Measurements from ENCODE around the gene PRKG1. TPM values are rescaled to one million over a fixed set of nuclear protein-coding genes. Genes with fewer than 3 reads are reported as not detected.

PRKG1 gene
- total RNA-seq, 1 experiment from 2014 or later, result 16.5 TPM

GRCh38 chr10:51760864-51761640, 686.8 kb downstream of the PRKG1 start:
- POLR2A ChIA-PET, result no interaction called here
- CTCF ChIA-PET, result no interaction called here
- Mint-ChIP-seq H3K4me3 (no peak overlapping the region), H3K9me3 (peaks cover 10% of the 10 kb centered on the region), H3K27me3 (ENCODE audit: low read depth) (no peaks in the 10 kb centered on the region; the same call in 1 of the 2 replicates), H3K4me1 (peaks cover 4% of the 10 kb centered on the region; the same call in 1 of the 2 replicates), H3K36me3 (peaks cover 4% of the 10 kb centered on the region), H3K27ac (no peak overlapping the region)
- TF ChIP-seq FOXP1 (CRISPR knock-in tag; IDR thresholded peaks at IDR 0.05; ENCODE audit: borderline replicate concordance), result no peak
- DNase-seq (ENCODE audit: low spot score) (no peak), ATAC-seq (no peak)

DNA sequence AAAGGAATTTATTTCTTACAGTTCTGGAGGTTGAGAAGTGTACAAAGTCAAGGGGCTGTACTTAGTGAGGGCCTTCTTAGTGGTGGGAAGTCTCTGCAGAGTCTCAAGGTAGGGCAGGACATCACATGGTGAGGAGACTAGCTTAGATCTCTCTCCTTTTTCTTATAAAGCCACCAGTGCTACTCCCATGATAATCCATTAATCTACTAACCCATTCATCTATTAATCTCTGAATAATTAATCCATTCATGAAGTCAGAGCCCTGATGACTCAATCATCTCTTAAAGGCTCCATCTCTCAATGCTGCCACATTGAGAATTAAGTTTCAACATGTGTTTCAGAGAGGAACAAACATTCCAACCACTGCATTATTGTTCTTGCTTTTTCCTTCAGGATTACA, 689.5 kb downstream of the PRKG1 start:
- Mint-ChIP-seq H3K27me3 (ENCODE audit: low read depth) (no peaks in the 10 kb centered on the region; the same call in 1 of the 2 replicates), H3K9me3 (peaks cover 19% of the 10 kb centered on the region), H3K27ac (no peak overlapping the region), H3K4me3 (no peak overlapping the region), H3K4me1 (peaks cover 19% of the 10 kb centered on the region), H3K36me3 (peaks cover 13% of the 10 kb centered on the region)
- ChIA-PET CTCF (no interaction called here), POLR2A (no interaction called here)
- DNase-seq (ENCODE audit: low spot score) (no peak), ATAC-seq (no peak)
- TF ChIP-seq ESRRA (CRISPR knock-in tag; IDR thresholded peaks at IDR 0.05; ENCODE audit: borderline replicate concordance) (no peak), RELA (CRISPR knock-in tag; IDR thresholded peaks at IDR 0.05; ENCODE audit: borderline replicate concordance) (no peak), NR2C2 (CRISPR knock-in tag; IDR thresholded peaks at IDR 0.05) (no peak), ZNF425 (CRISPR knock-in tag; conservative IDR thresholded peaks at IDR 0.05) (no peak), ETV6 (CRISPR knock-in tag; IDR thresholded peaks at IDR 0.05) (no peak), CREM (CRISPR knock-in tag; IDR thresholded peaks at IDR 0.05) (no peak), GABPB1 (CRISPR knock-in tag; IDR thresholded peaks at IDR 0.05) (no peak), ZNF219 (CRISPR knock-in tag; IDR thresholded peaks at IDR 0.05; ENCODE audit: borderline replicate concordance) (no peak), ZNF232 (CRISPR knock-in tag; IDR thresholded peaks at IDR 0.05) (no peak), ZNF532 (CRISPR knock-in tag; IDR thresholded peaks at IDR 0.05; ENCODE audit: borderline replicate concordance) (no peak), ARID4B (CRISPR knock-in tag; IDR thresholded peaks at IDR 0.05; ENCODE audit: borderline replicate concordance) (no peak), GRHL2 (CRISPR knock-in tag; IDR thresholded peaks at IDR 0.05; ENCODE audit: insufficient replicate concordance, severe bottlenecking) (no peak)
- TF ChIP-seq, protein P1, sequence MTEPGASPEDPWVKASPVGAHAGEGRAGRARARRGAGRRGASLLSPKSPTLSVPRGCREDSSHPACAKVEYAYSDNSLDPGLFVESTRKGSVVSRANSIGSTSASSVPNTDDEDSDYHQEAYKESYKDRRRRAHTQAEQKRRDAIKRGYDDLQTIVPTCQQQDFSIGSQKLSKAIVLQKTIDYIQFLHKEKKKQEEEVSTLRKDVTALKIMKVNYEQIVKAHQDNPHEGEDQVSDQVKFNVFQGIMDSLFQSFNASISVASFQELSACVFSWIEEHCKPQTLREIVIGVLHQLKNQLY (CRISPR knock-in tag; IDR thresholded peaks at IDR 0.05), result no peak
- TF ChIP-seq, protein P2, sequence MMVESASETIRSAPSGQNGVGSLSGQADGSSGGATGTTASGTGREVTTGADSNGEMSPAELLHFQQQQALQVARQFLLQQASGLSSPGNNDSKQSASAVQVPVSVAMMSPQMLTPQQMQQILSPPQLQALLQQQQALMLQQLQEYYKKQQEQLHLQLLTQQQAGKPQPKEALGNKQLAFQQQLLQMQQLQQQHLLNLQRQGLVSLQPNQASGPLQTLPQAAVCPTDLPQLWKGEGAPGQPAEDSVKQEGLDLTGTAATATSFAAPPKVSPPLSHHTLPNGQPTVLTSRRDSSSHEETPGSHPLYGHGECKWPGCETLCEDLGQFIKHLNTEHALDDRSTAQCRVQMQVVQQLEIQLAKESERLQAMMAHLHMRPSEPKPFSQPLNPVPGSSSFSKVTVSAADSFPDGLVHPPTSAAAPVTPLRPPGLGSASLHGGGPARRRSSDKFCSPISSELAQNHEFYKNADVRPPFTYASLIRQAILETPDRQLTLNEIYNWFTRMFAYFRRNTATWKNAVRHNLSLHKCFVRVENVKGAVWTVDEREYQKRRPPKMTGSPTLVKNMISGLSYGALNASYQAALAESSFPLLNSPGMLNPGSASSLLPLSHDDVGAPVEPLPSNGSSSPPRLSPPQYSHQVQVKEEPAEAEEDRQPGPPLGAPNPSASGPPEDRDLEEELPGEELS (CRISPR knock-in tag; IDR thresholded peaks at IDR 0.05), result no peak
- TF ChIP-seq, protein P3, sequence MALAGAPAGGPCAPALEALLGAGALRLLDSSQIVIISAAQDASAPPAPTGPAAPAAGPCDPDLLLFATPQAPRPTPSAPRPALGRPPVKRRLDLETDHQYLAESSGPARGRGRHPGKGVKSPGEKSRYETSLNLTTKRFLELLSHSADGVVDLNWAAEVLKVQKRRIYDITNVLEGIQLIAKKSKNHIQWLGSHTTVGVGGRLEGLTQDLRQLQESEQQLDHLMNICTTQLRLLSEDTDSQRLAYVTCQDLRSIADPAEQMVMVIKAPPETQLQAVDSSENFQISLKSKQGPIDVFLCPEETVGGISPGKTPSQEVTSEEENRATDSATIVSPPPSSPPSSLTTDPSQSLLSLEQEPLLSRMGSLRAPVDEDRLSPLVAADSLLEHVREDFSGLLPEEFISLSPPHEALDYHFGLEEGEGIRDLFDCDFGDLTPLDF (CRISPR knock-in tag; IDR thresholded peaks at IDR 0.05), result no peak

Data from WTC11 (cell line).